HL-60 (cell line): ENCODE results near the gene SYNJ2.
A peak's percentile ranks its signal among the peaks of the same experiment; 100 is the strongest.

Experiments used
- DNase-seq, 2 experiments: peaks; one replicate each; pipeline ENCODE4 v3.0.0-alpha.2; 2010 to 2020; ENCODE audit warnings: low read depth in 1 of 2, low spot score in 1 of 2
- H3K27ac ChIP-seq: fragments of 250-450 bp; sonication (Bioruptor Pico); replicated peaks from 2 replicates; pipeline ENCODE4 v1.5.1; 2020; ENCODE audit warnings: mild to moderate bottlenecking, moderate library complexity
- H3K27me3 ChIP-seq: fragments of 250-450 bp; sonication (Bioruptor Pico); 2 replicates; pipeline ENCODE4 v1.5.1; 2021; ENCODE audit warnings: mild to moderate bottlenecking, moderate library complexity; ENCODE audit not compliant: insufficient read depth, poor library complexity, severe bottlenecking
- H3K4me3 ChIP-seq: replicated peaks from 2 replicates; pipeline ENCODE4 v1.5.1; 2011; ENCODE audit warnings: mild to moderate bottlenecking, control low read depth, low read length; ENCODE audit not compliant: insufficient read depth
- GABPA ChIP-seq: IDR thresholded peaks from 2 replicates; pipeline ENCODE4 v1.6.1; 2012; ENCODE audit warnings: low read depth
- POLR2AphosphoS5 ChIP-seq: IDR thresholded peaks from 2 replicates; pipeline ENCODE4 v1.6.1; 2012; ENCODE audit warnings: low read depth
- SPI1 ChIP-seq: IDR thresholded peaks from 2 replicates; pipeline ENCODE4 v1.6.1; 2012; ENCODE audit warnings: low read depth, mild to moderate bottlenecking, borderline replicate concordance
- TF ChIP-seq, protein P1 (sequence below): IDR thresholded peaks from one replicate; pipeline ENCODE4 v1.5.1; 2011; ENCODE audit warnings: low read length, control low read depth, inconsistent platforms; ENCODE audit not compliant: insufficient read depth
- TF ChIP-seq, protein P2 (sequence below): IDR thresholded peaks from 2 replicates; pipeline ENCODE4 v1.6.1; 2012; ENCODE audit warnings: low read depth; ENCODE audit not compliant: insufficient replicate concordance

SYNJ2 gene

DNA sequence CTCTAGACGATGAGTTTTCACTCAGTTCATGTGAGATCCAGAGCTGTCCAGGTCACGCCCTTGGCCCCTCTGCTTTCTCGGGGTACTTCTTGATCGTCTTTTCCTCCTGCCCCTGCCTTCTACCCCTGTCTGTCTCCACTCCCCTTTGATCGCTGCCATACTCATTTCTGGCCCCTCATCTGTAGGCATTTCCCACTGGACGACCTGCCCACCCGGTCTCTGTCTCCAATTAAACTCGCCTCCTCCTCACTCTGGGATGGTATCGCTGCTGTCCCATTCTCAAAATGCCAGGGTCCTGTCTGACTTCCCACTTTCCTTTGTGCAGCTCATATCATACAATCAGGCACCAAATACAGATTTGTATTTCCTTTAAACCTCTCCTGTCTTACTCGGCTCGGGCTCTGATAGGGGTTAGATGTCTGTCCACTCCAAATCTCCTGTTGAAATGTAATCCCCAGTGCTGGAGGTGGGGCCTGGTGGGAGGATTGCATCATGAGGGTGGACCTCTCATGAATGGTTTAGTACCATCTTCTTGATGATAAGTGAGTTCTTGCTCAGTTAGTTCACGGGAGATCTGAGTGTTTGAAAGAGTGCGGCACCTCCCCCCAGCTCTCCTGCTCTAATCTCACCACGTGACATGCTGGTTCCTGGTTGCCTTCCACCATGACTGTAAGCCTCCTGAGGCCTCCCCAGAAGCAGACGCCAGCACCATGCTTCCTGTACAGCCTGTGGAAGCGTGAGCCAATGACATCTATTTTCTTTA lies 3.5 kb upstream of the SYNJ2 start:
- Histone ChIP-seq H3K27ac (no peak overlapping the region), H3K27me3 (no peaks in the 10 kb centered on the region), H3K4me3 (no peak overlapping the region)
- DNase-seq, result no peak
- TF ChIP-seq GABPA (no peak), POLR2AphosphoS5 (no peak), SPI1 (no peak)
- TF ChIP-seq, protein P1, sequence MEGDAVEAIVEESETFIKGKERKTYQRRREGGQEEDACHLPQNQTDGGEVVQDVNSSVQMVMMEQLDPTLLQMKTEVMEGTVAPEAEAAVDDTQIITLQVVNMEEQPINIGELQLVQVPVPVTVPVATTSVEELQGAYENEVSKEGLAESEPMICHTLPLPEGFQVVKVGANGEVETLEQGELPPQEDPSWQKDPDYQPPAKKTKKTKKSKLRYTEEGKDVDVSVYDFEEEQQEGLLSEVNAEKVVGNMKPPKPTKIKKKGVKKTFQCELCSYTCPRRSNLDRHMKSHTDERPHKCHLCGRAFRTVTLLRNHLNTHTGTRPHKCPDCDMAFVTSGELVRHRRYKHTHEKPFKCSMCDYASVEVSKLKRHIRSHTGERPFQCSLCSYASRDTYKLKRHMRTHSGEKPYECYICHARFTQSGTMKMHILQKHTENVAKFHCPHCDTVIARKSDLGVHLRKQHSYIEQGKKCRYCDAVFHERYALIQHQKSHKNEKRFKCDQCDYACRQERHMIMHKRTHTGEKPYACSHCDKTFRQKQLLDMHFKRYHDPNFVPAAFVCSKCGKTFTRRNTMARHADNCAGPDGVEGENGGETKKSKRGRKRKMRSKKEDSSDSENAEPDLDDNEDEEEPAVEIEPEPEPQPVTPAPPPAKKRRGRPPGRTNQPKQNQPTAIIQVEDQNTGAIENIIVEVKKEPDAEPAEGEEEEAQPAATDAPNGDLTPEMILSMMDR, result no peak
- TF ChIP-seq, protein P2, sequence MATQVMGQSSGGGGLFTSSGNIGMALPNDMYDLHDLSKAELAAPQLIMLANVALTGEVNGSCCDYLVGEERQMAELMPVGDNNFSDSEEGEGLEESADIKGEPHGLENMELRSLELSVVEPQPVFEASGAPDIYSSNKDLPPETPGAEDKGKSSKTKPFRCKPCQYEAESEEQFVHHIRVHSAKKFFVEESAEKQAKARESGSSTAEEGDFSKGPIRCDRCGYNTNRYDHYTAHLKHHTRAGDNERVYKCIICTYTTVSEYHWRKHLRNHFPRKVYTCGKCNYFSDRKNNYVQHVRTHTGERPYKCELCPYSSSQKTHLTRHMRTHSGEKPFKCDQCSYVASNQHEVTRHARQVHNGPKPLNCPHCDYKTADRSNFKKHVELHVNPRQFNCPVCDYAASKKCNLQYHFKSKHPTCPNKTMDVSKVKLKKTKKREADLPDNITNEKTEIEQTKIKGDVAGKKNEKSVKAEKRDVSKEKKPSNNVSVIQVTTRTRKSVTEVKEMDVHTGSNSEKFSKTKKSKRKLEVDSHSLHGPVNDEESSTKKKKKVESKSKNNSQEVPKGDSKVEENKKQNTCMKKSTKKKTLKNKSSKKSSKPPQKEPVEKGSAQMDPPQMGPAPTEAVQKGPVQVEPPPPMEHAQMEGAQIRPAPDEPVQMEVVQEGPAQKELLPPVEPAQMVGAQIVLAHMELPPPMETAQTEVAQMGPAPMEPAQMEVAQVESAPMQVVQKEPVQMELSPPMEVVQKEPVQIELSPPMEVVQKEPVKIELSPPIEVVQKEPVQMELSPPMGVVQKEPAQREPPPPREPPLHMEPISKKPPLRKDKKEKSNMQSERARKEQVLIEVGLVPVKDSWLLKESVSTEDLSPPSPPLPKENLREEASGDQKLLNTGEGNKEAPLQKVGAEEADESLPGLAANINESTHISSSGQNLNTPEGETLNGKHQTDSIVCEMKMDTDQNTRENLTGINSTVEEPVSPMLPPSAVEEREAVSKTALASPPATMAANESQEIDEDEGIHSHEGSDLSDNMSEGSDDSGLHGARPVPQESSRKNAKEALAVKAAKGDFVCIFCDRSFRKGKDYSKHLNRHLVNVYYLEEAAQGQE, result no peak

DNA sequence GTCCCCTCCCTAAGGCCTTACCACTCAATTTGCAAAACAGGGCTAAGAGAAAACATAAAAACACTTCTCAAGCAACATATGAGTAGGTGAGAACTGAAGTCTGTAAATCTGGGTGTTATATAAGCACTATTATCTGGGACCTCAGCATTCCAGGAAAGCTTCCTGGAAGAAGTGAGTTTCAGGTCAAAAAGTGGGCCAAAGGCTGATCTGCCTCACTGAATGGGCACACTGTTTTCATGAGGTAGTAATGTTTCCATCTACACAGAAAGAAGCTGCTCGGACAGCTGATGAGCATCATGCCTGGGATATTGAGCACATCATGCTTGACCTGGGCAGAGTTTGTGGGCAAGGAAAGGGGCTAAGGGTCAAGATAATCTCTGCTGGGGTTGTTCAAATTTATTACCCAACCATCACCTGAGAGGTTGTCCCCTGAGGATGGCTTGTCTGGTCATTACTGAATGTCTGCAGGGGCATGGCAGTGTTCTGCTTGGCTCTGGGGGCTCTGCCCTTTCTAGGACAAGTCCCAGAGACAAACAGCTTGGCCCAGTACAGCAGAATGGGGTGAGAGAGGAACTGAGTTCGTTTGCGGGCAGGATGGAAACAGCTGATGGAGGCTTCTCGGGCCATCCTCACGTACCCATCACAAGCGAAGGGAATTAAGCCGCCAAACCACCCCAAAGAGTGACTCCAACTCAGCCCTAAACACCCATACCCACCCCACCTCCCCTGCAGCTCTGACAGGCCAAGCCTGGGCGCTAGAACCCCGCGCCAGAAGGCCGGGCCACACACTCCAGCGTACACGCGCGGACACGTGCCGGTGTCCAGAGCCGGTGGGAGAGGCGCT lies 1.2 kb upstream of the SYNJ2 start:
- DNase-seq, result peak; percentile 41 to 56
- peak overlapping the region; percentile 54 for H3K4me3 ChIP-seq
- TF ChIP-seq POLR2AphosphoS5 (no peak), SPI1 (peak; percentile 71)

DNA sequence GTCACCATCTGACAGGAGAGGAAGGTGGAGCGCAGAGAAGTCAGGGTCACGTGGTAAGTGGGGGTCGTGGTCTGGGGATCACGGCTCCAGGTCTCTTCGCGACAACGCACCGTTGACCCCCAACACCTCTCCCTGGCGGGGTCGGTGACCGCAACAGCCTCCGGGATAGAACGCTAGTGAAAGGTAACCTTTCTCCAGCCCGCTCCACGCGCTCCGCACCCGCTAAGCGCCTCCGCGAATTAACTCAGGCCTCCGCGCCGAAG lies 600 bp upstream of the SYNJ2 start:
- H3K27me3 ChIP-seq, result no peaks in the 10 kb centered on the region
- peak overlapping the region; percentile 17; the same call in 1 of the 2 replicates for H3K27ac ChIP-seq
- 0 out of 2 replicates have a peak, but pooled peaks have one; percentile 24 for TF ChIP-seq GABPA
- no peak for TF ChIP-seq SPI1

More for the DNA sequence above, 1.2 kb upstream of the SYNJ2 start:
- no peaks in the 10 kb centered on the region for H3K27me3 ChIP-seq
- H3K27ac ChIP-seq, result no peak overlapping the region; the same call in 1 of the 2 replicates

DNA sequence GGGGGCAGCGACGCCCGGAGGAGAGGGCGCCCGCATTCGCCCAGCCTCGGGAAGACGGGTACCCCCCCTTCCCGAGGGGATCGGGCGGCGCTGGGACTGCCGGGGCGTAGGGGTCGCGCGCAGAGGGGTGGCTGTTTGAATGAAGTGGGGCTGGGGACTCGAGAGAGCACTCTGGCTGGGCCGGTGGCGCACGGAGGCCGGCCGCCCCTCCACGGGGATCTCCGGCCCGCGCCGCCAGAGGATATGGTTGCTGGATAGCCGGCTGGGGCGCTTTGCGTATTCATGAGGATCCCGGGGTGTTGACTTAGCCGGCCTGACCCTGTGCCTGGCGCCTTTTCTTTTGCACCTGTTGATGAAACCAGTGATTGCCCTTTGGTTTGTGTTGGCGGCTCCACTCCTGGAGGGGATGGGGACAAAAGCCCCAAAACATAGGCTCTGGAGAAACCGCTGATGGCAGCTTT lies 469 bp downstream of the SYNJ2 start:
- H3K27ac ChIP-seq, result peak overlapping the region; percentile 55
- TF ChIP-seq, protein P2, result peak; percentile 26
- TF ChIP-seq POLR2AphosphoS5, result no peak; the same call in 1 of the 2 replicates

More for the DNA sequence above, 600 bp upstream of the SYNJ2 start:
- peak in 1 of 2 experiments; percentile 55 for DNase-seq
- H3K4me3 ChIP-seq, result peak overlapping the region; percentile 54

More for the DNA sequence above, 469 bp downstream of the SYNJ2 start:
- peak in 1 of 2 experiments; percentile 29 for DNase-seq
- peak overlapping the region; percentile 54 for H3K4me3 ChIP-seq
- H3K27me3 ChIP-seq, result no peaks in the 10 kb centered on the region
